Measurements from ENCODE around the gene SRC.
A peak's percentile ranks its signal among the peaks of the same experiment; 100 is the strongest.

SRC gene

GRCh38 chr20:37327748-37328147, 18.2 kb upstream of the SRC start:
- Histone ChIP-seq H3K27ac (peak overlapping the region; percentile 75 to 79), H3K36me3 (no peaks in the 10 kb centered on the region), H3K4me1 (peaks cover 0 to 34% (median 7%) of the 10 kb centered on the region in 4 donors), H3K27me3 (no peaks in the 10 kb centered on the region), H3K9me3 (no peaks in the 10 kb centered on the region), H3K4me3 (no peak overlapping the region)
- intact Hi-C loops (cut with DNase I; ENCODE audit: low total_unique reads) = no loop called here
- TF ChIP-seq, protein P1, sequence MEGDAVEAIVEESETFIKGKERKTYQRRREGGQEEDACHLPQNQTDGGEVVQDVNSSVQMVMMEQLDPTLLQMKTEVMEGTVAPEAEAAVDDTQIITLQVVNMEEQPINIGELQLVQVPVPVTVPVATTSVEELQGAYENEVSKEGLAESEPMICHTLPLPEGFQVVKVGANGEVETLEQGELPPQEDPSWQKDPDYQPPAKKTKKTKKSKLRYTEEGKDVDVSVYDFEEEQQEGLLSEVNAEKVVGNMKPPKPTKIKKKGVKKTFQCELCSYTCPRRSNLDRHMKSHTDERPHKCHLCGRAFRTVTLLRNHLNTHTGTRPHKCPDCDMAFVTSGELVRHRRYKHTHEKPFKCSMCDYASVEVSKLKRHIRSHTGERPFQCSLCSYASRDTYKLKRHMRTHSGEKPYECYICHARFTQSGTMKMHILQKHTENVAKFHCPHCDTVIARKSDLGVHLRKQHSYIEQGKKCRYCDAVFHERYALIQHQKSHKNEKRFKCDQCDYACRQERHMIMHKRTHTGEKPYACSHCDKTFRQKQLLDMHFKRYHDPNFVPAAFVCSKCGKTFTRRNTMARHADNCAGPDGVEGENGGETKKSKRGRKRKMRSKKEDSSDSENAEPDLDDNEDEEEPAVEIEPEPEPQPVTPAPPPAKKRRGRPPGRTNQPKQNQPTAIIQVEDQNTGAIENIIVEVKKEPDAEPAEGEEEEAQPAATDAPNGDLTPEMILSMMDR (IDR thresholded peaks at IDR 0.05) = no peak
- peak; percentile 94 to 95 for DNase-seq

- Histone ChIP-seq H3K9me3 (no peaks in the 10 kb centered on the region), H3K4me3 (no peak overlapping the region), H3K27ac (peak overlapping the region; percentile 75 to 79), H3K36me3 (no peaks in the 10 kb centered on the region), H3K27me3 (no peaks in the 10 kb centered on the region), H3K4me1 (peaks cover 0 to 33% (median 7%) of the 10 kb centered on the region in 4 donors)
- peak in 1 of 2 donors; percentile 63 for DNase-seq
- intact Hi-C loops (cut with DNase I; ENCODE audit: low total_unique reads) = no loop called here
- TF ChIP-seq, protein P1 (IDR thresholded peaks at IDR 0.05) = no peak
These were observed 17.6 kb upstream of the SRC start for GRCh38 chr20:37328149-37328945.

- Histone ChIP-seq H3K9me3 (no peaks in the 10 kb centered on the region), H3K36me3 (no peaks in the 10 kb centered on the region), H3K27ac (no peak overlapping the region), H3K27me3 (no peaks in the 10 kb centered on the region), H3K4me1 (peaks cover 0 to 20% (median 5%) of the 10 kb centered on the region in 4 donors), H3K4me3 (no peak overlapping the region)
- no peak for DNase-seq
- intact Hi-C loops (cut with DNase I; ENCODE audit: low total_unique reads) = no loop called here
- TF ChIP-seq, protein P1 (IDR thresholded peaks at IDR 0.05) = no peak
These were observed 16.3 kb upstream of the SRC start for GRCh38 chr20:37329481-37330165.

DNA sequence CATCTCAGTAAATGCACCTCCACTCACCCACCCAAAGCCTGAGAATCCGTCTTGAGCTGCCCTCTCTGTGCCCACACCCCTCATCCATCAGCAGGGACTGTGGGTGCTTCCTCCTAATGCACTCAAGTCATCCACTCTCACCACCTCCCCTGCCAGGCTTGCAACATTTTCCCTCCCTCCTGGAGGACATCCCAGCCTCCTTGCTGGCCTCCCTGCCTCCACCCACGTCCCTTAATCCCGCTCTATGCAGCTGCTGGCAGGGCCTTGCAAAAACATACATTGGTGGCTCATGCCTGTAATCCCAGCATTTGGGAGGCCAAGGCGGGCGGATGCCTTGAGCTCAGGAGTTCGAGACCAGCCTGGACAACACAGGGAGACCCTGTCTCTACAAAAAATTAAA, 15.6 kb upstream of the SRC start:
- TF ChIP-seq, protein P1 (IDR thresholded peaks at IDR 0.05) = no peak
- intact Hi-C loops (cut with DNase I; ENCODE audit: low total_unique reads) = no loop called here
- H3K27ac ChIP-seq = no peak overlapping the region
- H3K27me3 ChIP-seq = no peaks in the 10 kb centered on the region
- no peaks in the 10 kb centered on the region for H3K9me3 ChIP-seq
- H3K4me1 ChIP-seq = peaks cover 0 to 19% (median 5%) of the 10 kb centered on the region in 4 donors
- H3K4me3 ChIP-seq = no peak overlapping the region
- no peaks in the 10 kb centered on the region for H3K36me3 ChIP-seq
- DNase-seq = peak in 1 of 2 donors; percentile 52

DNA sequence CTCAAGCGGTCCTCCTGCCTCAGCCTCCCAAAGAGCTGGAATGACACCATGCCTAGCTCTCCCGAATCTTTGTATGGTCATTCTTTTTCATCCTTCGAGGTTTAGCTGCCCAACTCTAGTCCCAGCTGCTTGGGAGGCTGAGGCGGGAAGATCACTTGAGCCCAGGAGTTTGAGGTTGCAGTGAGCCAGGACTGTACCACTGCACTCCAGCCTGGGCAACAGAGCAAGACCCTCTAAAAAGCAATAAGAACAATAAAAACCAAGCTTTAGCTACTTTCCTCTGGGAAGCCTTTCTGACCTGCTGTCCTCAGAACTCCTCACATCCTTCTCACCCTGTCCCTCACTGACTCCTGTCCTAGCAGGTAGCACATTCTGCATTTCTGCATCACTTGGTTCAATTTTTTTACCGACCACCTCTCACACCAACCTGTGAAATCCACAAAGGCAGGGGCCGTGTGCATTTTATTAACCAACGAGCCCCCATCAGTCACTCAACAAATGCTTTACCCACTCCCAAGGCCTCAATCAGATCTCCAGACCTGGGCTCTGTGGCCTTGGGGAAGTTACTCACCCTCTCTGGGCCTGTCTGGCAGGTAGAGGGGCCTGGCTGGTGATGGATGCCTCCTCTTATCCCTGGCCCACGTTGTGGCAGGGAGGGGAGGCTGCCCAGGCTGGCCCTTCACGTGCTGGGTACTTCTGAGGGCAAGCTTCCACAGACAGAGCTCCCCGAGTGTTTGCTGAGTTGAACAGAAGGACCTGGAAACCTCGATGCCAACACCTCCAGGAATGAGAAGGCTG, 14.7 kb upstream of the SRC start:
- TF ChIP-seq, protein P1 (IDR thresholded peaks at IDR 0.05) = no peak
- no peak for DNase-seq
- intact Hi-C loops (cut with DNase I; ENCODE audit: low total_unique reads) = no loop called here
- H3K4me1 ChIP-seq = peaks cover 0 to 25% (median 9%) of the 10 kb centered on the region in 4 donors
- H3K27me3 ChIP-seq = no peaks in the 10 kb centered on the region
- H3K27ac ChIP-seq = no peak overlapping the region
- H3K4me3 ChIP-seq = no peak overlapping the region
- no peaks in the 10 kb centered on the region for H3K9me3 ChIP-seq
- no peaks in the 10 kb centered on the region for H3K36me3 ChIP-seq
